Suprapubic skin (tissue), 3 donors: ENCODE results near the gene RNF31.

Experiments used
- EP300 ChIP-seq: sonication (generic); formaldehyde crosslinking; IDR thresholded peaks from one replicate; pipeline ENCODE4 v1.6.1; 2017; ENCODE audit warnings: antibody characterized with exemption
- POLR2A ChIP-seq, 2 donors: fragments of 450-650 bp; IDR thresholded peaks; one replicate each; pipeline ENCODE4 v1.6.1; 2017; ENCODE audit warnings: antibody characterized with exemption in 2 of 2, mild to moderate bottlenecking in 2 of 2, moderate library complexity in 2 of 2
- TF ChIP-seq, protein P1 (sequence below), 2 donors: fragments of 200-600 bp in 1 of 2; fragments of 450-650 bp in 1 of 2; sonication (generic) in 1 of 2; IDR thresholded peaks; one replicate each; pipeline ENCODE4 v1.5.1; 2016 to 2019; ENCODE audit warnings: antibody characterized with exemption in 2 of 2, mild to moderate bottlenecking in 1 of 2, moderate library complexity in 1 of 2

DNA sequence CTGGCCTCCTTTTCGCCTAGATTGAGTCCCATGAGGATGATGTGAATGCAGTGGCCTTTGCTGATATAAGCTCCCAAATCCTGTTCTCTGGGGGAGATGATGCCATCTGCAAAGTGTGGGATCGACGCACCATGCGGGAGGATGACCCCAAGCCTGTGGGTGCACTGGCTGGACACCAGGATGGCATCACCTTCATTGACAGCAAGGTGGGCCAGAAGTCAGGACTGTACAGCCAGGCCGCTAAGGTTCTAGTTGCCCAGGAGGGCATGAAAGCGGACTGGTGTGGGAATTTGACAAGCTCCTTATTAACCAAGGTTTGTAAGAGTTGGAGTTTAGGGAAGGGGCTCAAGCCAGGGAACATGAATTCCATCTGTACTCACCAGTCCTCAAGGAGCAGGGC lies 27.6 kb upstream of the RNF31 start:
- TF ChIP-seq, protein P1, sequence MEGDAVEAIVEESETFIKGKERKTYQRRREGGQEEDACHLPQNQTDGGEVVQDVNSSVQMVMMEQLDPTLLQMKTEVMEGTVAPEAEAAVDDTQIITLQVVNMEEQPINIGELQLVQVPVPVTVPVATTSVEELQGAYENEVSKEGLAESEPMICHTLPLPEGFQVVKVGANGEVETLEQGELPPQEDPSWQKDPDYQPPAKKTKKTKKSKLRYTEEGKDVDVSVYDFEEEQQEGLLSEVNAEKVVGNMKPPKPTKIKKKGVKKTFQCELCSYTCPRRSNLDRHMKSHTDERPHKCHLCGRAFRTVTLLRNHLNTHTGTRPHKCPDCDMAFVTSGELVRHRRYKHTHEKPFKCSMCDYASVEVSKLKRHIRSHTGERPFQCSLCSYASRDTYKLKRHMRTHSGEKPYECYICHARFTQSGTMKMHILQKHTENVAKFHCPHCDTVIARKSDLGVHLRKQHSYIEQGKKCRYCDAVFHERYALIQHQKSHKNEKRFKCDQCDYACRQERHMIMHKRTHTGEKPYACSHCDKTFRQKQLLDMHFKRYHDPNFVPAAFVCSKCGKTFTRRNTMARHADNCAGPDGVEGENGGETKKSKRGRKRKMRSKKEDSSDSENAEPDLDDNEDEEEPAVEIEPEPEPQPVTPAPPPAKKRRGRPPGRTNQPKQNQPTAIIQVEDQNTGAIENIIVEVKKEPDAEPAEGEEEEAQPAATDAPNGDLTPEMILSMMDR (IDR thresholded peaks at IDR 0.05), result no peak
- TF ChIP-seq POLR2A (IDR thresholded peaks at IDR 0.05) (no peak), EP300 (no peak)
